Measurements from ENCODE around the gene CDC42. TPM values are rescaled to one million over a fixed set of nuclear protein-coding genes. Genes with fewer than 3 reads are reported as not detected.

The CDC42 gene
- total RNA-seq, 1 experiment from 2014 or later = 198 TPM

- H3K4me1 ChIP-seq (ENCODE audit: insufficient read depth, low read length, poor library complexity, severe bottlenecking) = peaks cover 13% of the 10 kb centered on the region
- no peaks in the 10 kb centered on the region for H3K27me3 ChIP-seq (replicated peaks; ENCODE audit: insufficient read depth, low read depth, low read length, poor library complexity)
- H3K4me3 ChIP-seq (ENCODE audit: low read depth, low read length, poor library complexity, severe bottlenecking) = no peak overlapping the region
- DNase-seq (ENCODE audit: low spot score) = no peak
- H3K27ac ChIP-seq (ENCODE audit: low read depth, low read length, poor library complexity, severe bottlenecking) = no peak overlapping the region
- H3K36me3 ChIP-seq (ENCODE audit: insufficient read depth, low read length, poor library complexity, severe bottlenecking) = no peaks in the 10 kb centered on the region
- TF ChIP-seq CTCF (conservative IDR thresholded peaks at IDR 0.05; ENCODE audit: low read depth, low read length) = no peak
- TF ChIP-seq EZH2 (IDR thresholded peaks at IDR 0.05; ENCODE audit: borderline replicate concordance, low read depth, low read length, poor library complexity, severe bottlenecking) = no peak
- intact Hi-C loops (cut with micrococcal nuclease; ENCODE audit: unreplicated experiment) = no loop called here
- H3K9me3 ChIP-seq (ENCODE audit: low read depth, low read length, poor library complexity, severe bottlenecking) = no peaks in the 10 kb centered on the region
- BruUV-seq (replicated peaks) = no TSS peak
- ChIA-PET CTCF (interaction anchor here (0.7 kb wide), 1 partner anchor 36 kb away, joined by 5 read pairs; no protein-coding TSS in a partner anchor), POLR2A (ENCODE audit: low non-redundant PET) (no interaction called here)
Observed at GRCh38 chr1:22021061-22021460, 31.4 kb upstream of the CDC42 start.

GRCh38 chr1:22024485-22025367 is 27.8 kb upstream of the CDC42 start:
- ChIA-PET CTCF (interaction anchor here (0.8 kb wide), 1 partner anchor 755 kb away, joined by 4 read pairs; no protein-coding TSS in a partner anchor), POLR2A (ENCODE audit: low non-redundant PET) (interaction anchor here (0.5 to 0.6 kb wide), 3 partner anchors 29 to 429 kb away, joined by 3 to 5 read pairs (median 3); no protein-coding TSS in a partner anchor)
- H3K4me1 ChIP-seq (ENCODE audit: insufficient read depth, low read length, poor library complexity, severe bottlenecking) = peaks cover 14% of the 10 kb centered on the region
- peak overlapping the region; percentile 75 for H3K4me3 ChIP-seq (ENCODE audit: low read depth, low read length, poor library complexity, severe bottlenecking)
- H3K27me3 ChIP-seq (replicated peaks; ENCODE audit: insufficient read depth, low read depth, low read length, poor library complexity) = no peaks in the 10 kb centered on the region
- TF ChIP-seq EZH2 (IDR thresholded peaks at IDR 0.05; ENCODE audit: borderline replicate concordance, low read depth, low read length, poor library complexity, severe bottlenecking) = no peak
- no peak; the same call in 1 of the 2 replicates for TF ChIP-seq CTCF (conservative IDR thresholded peaks at IDR 0.05; ENCODE audit: low read depth, low read length)
- intact Hi-C loops (cut with micrococcal nuclease; ENCODE audit: unreplicated experiment) = no loop called here
- peak overlapping the region; percentile 92 for H3K27ac ChIP-seq (ENCODE audit: low read depth, low read length, poor library complexity, severe bottlenecking)
- H3K36me3 ChIP-seq (ENCODE audit: insufficient read depth, low read length, poor library complexity, severe bottlenecking) = no peaks in the 10 kb centered on the region
- no TSS peak for BruUV-seq (replicated peaks)
- DNase-seq (ENCODE audit: low spot score) = peak; percentile 31
- H3K9me3 ChIP-seq (ENCODE audit: low read depth, low read length, poor library complexity, severe bottlenecking) = no peaks in the 10 kb centered on the region

DNA sequence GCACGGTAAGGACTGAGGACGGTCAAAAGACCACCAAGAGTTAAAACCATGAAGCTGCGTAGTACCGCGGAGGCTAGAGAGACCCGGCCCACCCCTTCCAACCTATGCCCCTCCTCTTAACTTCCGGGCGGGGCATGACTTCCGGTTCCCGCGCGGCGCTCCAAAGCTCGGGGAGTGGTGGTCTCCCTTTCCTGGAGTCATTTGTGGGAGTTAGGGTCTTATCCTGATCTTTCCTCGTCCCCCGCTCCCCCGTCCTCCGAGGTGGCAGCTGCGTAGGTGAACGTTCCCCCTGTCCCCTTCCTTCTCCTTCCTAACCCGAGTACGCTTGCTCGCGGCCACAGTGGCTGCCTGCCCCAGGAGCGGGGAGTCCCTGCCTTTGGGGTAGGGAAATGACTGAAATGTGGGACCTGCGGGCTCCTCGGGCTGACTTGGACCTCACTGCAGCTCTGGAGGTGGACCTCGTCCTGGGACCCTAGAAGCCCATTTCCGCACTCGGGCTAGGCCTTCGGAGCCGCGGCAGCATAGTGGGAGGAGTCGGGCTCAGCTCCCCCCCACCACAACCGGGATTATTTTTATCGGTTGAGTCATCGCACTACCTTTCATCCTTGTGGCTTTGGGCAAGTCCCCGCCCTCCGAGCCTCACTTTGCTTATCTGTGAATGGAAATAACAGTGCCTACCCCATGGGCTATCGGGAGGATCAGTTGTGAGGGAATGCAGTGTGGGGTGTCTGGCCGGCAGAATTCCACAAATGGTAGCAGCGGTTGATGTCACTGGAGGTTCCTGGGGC is 26.9 kb upstream of the CDC42 start:
- BruUV-seq (replicated peaks) = TSS peak; percentile 76
- intact Hi-C loops (cut with micrococcal nuclease; ENCODE audit: unreplicated experiment) = no loop called here
- peak; percentile 96 for DNase-seq (ENCODE audit: low spot score)
- Histone ChIP-seq H3K27ac (ENCODE audit: low read depth, low read length, poor library complexity, severe bottlenecking) (peak overlapping the region; percentile 92), H3K4me1 (ENCODE audit: insufficient read depth, low read length, poor library complexity, severe bottlenecking) (peaks cover 14% of the 10 kb centered on the region), H3K36me3 (ENCODE audit: insufficient read depth, low read length, poor library complexity, severe bottlenecking) (no peaks in the 10 kb centered on the region), H3K9me3 (ENCODE audit: low read depth, low read length, poor library complexity, severe bottlenecking) (no peaks in the 10 kb centered on the region), H3K4me3 (ENCODE audit: low read depth, low read length, poor library complexity, severe bottlenecking) (peak overlapping the region; percentile 75), H3K27me3 (replicated peaks; ENCODE audit: insufficient read depth, low read depth, low read length, poor library complexity) (no peaks in the 10 kb centered on the region)
- ChIA-PET CTCF (interaction anchor here (0.8 kb wide), 1 partner anchor 755 kb away, joined by 4 read pairs; no protein-coding TSS in a partner anchor), POLR2A (ENCODE audit: low non-redundant PET) (interaction anchor here (0.6 kb wide), 1 partner anchor 428 kb away, joined by 5 read pairs; no protein-coding TSS in a partner anchor)
- TF ChIP-seq EZH2 (IDR thresholded peaks at IDR 0.05; ENCODE audit: borderline replicate concordance, low read depth, low read length, poor library complexity, severe bottlenecking) (no peak), CTCF (conservative IDR thresholded peaks at IDR 0.05; ENCODE audit: low read depth, low read length) (no peak)
